GM12891 (cell line): ENCODE results near the gene SRRM1.

Experiments
- POLR2A ChIP-seq: IDR thresholded peaks from 2 replicates; pipeline ENCODE4 v1.6.1; 2011; ENCODE audit warnings: low read depth, low read length, control low read depth
- SPI1 ChIP-seq: IDR thresholded peaks from 2 replicates; pipeline ENCODE4 v1.6.1; 2011; ENCODE audit warnings: low read depth, low read length, control low read depth

DNA sequence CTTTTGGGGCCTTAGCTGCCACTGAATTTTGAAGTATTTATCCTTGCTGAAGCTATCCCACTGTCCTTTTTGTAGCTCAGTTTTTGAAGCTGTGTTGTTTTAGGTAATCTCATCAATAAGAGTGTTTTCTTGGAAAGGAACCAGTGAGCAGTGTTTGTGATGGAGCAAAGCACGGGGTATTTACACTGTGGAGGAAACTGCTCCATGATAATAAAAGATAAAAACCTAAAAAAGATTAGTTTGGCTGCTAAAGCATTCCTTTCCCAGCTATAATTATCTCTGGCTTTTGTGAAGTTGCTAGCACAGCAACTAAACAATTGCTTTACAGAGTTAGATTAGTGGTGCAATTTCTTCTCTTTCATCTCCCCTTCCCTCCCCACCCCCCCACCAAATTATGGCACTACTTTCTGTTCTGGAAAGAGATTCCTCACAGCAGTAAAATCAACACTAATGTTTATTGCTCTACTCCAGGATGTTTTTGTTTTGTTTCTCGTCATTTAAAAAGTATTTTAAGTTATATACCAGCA lies 21.5 kb downstream of the SRRM1 start:
- TF ChIP-seq SPI1 (no peak), POLR2A (no peak)
